Measurements from ENCODE around the gene BRIX1.
A peak's percentile ranks its signal among the peaks of the same experiment; 100 is the strongest.

Gene BRIX1

GRCh38 chr5:34957857-34958690, 42.6 kb downstream of the BRIX1 start:
- no peaks in the 10 kb centered on the region for H3K27me3 ChIP-seq (ENCODE audit: low read length)
- H2AFZ ChIP-seq (ENCODE audit: low read depth, low read length, severe bottlenecking) = no peak overlapping the region
- no peaks in the 10 kb centered on the region for H3K9me2 ChIP-seq (replicated peaks; ENCODE audit: insufficient read depth, low read length)
- 0 out of 2 replicates have a peak, but pooled peaks cover 4% of the 10 kb centered on the region for H3F3A ChIP-seq (ENCODE audit: insufficient read depth)
- H4K20me1 ChIP-seq (ENCODE audit: low read depth, low read length) = no peaks in the 10 kb centered on the region
- no peak overlapping the region for H3K4me2 ChIP-seq (ENCODE audit: low read depth, low read length, poor library complexity, severe bottlenecking)
- H3K36me3 ChIP-seq (ENCODE audit: low read length) = peaks cover 19% of the 10 kb centered on the region
- no peaks in the 10 kb centered on the region for H3K79me2 ChIP-seq (ENCODE audit: insufficient read depth, low read length)
- TF ChIP-seq EZH2phosphoT487 (conservative IDR thresholded peaks at IDR 0.05; ENCODE audit: low read length) (no peak), CTCF (IDR thresholded peaks at IDR 0.05; ENCODE audit: insufficient read depth, low read length, poor library complexity, severe bottlenecking) (peak; percentile 40)
- no peak overlapping the region for H3K4me3 ChIP-seq (ENCODE audit: insufficient read depth, low read length, poor library complexity, severe bottlenecking)
- H3K27ac ChIP-seq (ENCODE audit: low read depth, low read length) = no peak overlapping the region
- H3K9ac ChIP-seq (ENCODE audit: low read length) = no peak overlapping the region
- H3K9me3 ChIP-seq (ENCODE audit: insufficient read depth, low read length) = no peaks in the 10 kb centered on the region

- Histone ChIP-seq H3K4me2 (ENCODE audit: low read depth, low read length, poor library complexity, severe bottlenecking) (no peak overlapping the region), H2AFZ (ENCODE audit: low read depth, low read length, severe bottlenecking) (no peak overlapping the region), H4K20me1 (ENCODE audit: low read depth, low read length) (no peaks in the 10 kb centered on the region), H3K27ac (ENCODE audit: low read depth, low read length) (no peak overlapping the region), H3K27me3 (ENCODE audit: low read length) (no peaks in the 10 kb centered on the region), H3K9me3 (ENCODE audit: insufficient read depth, low read length) (no peaks in the 10 kb centered on the region), H3K79me2 (ENCODE audit: insufficient read depth, low read length) (no peaks in the 10 kb centered on the region), H3K9ac (ENCODE audit: low read length) (no peak overlapping the region), H3K4me3 (ENCODE audit: insufficient read depth, low read length, poor library complexity, severe bottlenecking) (no peak overlapping the region), H3F3A (ENCODE audit: insufficient read depth) (0 out of 2 replicates have a peak, but pooled peaks cover 4% of the 10 kb centered on the region), H3K9me2 (replicated peaks; ENCODE audit: insufficient read depth, low read length) (no peaks in the 10 kb centered on the region), H3K36me3 (ENCODE audit: low read length) (peaks cover 12% of the 10 kb centered on the region; the same call in 1 of the 2 replicates)
- TF ChIP-seq CTCF (IDR thresholded peaks at IDR 0.05; ENCODE audit: insufficient read depth, low read length, poor library complexity, severe bottlenecking) (no peak), EZH2phosphoT487 (conservative IDR thresholded peaks at IDR 0.05; ENCODE audit: low read length) (no peak)
These were observed 43.8 kb downstream of the BRIX1 start for GRCh38 chr5:34959323-34959722.

- Histone ChIP-seq H3K9me3 (ENCODE audit: insufficient read depth, low read length) (no peaks in the 10 kb centered on the region; the same call in 1 of the 2 replicates), H3K36me3 (ENCODE audit: low read length) (0 out of 2 replicates have a peak, but pooled peaks cover 3% of the 10 kb centered on the region), H3K79me2 (ENCODE audit: insufficient read depth, low read length) (no peaks in the 10 kb centered on the region), H3K4me2 (ENCODE audit: low read depth, low read length, poor library complexity, severe bottlenecking) (no peak overlapping the region), H3K4me3 (ENCODE audit: insufficient read depth, low read length, poor library complexity, severe bottlenecking) (no peak overlapping the region), H3F3A (ENCODE audit: insufficient read depth) (no peaks in the 10 kb centered on the region), H3K27ac (ENCODE audit: low read depth, low read length) (no peak overlapping the region), H3K27me3 (ENCODE audit: low read length) (no peaks in the 10 kb centered on the region), H3K9ac (ENCODE audit: low read length) (no peak overlapping the region), H2AFZ (ENCODE audit: low read depth, low read length, severe bottlenecking) (no peak overlapping the region), H4K20me1 (ENCODE audit: low read depth, low read length) (no peaks in the 10 kb centered on the region), H3K9me2 (replicated peaks; ENCODE audit: insufficient read depth, low read length) (no peaks in the 10 kb centered on the region)
- TF ChIP-seq EZH2phosphoT487 (conservative IDR thresholded peaks at IDR 0.05; ENCODE audit: low read length) (no peak), CTCF (IDR thresholded peaks at IDR 0.05; ENCODE audit: insufficient read depth, low read length, poor library complexity, severe bottlenecking) (no peak)
These were observed 52.0 kb downstream of the BRIX1 start for GRCh38 chr5:34967540-34967939.

All from SU-DHL-6 (cell line).